A673 (cell line): Measurements from ENCODE around the gene TRAF1. TPM values are rescaled to one million over a fixed set of nuclear protein-coding genes. Genes with fewer than 3 reads are reported as not detected.

ENCODE experiments used
- BruUV-seq: library from RNA; stranded (reverse); fragments of 400-500 nt; replicated peaks from 2 replicates; lab custom pipeline; 2021; lab: Mats Ljungman, UMichigan
- CTCF ChIA-PET: fragments of 300-600 bp; sonication (Branson Sonifier 250); formaldehyde crosslinking; loops from one replicate; lab custom pipeline; 2022; ENCODE audit warnings: antibody characterized with exemption; lab: Charles Lee
- POLR2A ChIA-PET: fragments of 300-600 bp; sonication (Branson Sonifier 250); formaldehyde crosslinking; loops from one replicate; lab custom pipeline; 2022; ENCODE audit warnings: antibody characterized with exemption; ENCODE audit not compliant: low non-redundant PET; lab: Charles Lee
- DNase-seq: peaks from one replicate; pipeline ENCODE4 v3.0.0-alpha.2; 2015; ENCODE audit warnings: low spot score
- H3K27ac ChIP-seq: fragments of 200-600 bp; sonication (generic); 2 replicates; pipeline ENCODE4 v1.5.1; 2016; ENCODE audit warnings: mixed run types, low read depth, mild to moderate bottlenecking, mixed read lengths, antibody characterized with exemption, low read length; ENCODE audit not compliant: poor library complexity, severe bottlenecking
- H3K27me3 ChIP-seq: fragments of 200-600 bp; sonication (generic); replicated peaks from 2 replicates; pipeline ENCODE4 v1.6.1; 2017; ENCODE audit warnings: mixed run types, low read depth, mild to moderate bottlenecking, mixed read lengths, antibody characterized with exemption, low read length; ENCODE audit not compliant: insufficient read depth, poor library complexity
- H3K36me3 ChIP-seq: fragments of 200-600 bp; sonication (generic); 2 replicates; pipeline ENCODE4 v1.6.1; 2016; ENCODE audit warnings: mixed run types, mild to moderate bottlenecking, mixed read lengths, antibody characterized with exemption, low read length; ENCODE audit not compliant: insufficient read depth, poor library complexity, severe bottlenecking
- H3K4me1 ChIP-seq: fragments of 200-600 bp; sonication (generic); 2 replicates; pipeline ENCODE4 v1.6.1; 2017; ENCODE audit warnings: mixed run types, mild to moderate bottlenecking, mixed read lengths, antibody characterized with exemption, low read length; ENCODE audit not compliant: insufficient read depth, poor library complexity, severe bottlenecking
- H3K4me3 ChIP-seq: fragments of 200-600 bp; sonication (generic); 2 replicates; pipeline ENCODE4 v1.5.1; 2016; ENCODE audit warnings: low read depth, mixed run types, mild to moderate bottlenecking, mixed read lengths, low read length; ENCODE audit not compliant: poor library complexity, severe bottlenecking
- H3K9me3 ChIP-seq: fragments of 200-600 bp; sonication (generic); 2 replicates; pipeline ENCODE4 v1.6.1; 2016; ENCODE audit warnings: mixed run types, low read depth, mild to moderate bottlenecking, mixed read lengths, antibody characterized with exemption, low read length; ENCODE audit not compliant: poor library complexity, severe bottlenecking
- EZH2 ChIP-seq: fragments of 200-600 bp; sonication (generic); IDR thresholded peaks from 2 replicates; pipeline ENCODE4 v1.6.1; 2017; ENCODE audit warnings: borderline replicate concordance, low read depth, mild to moderate bottlenecking, mixed read lengths, antibody characterized with exemption, low read length; ENCODE audit not compliant: poor library complexity, severe bottlenecking
- intact Hi-C: fragments of 100-400 bp; cut with micrococcal nuclease; formaldehyde crosslinking; loops from one replicate; pipeline ENCODE4 v1.10.0; 2022; ENCODE audit not compliant: unreplicated experiment
- total RNA-seq: library from RNA; stranded (reverse); gene quantifications from 2 replicates; pipeline ENCODE4 v1.2.3, GENCODE V29; 2021
- TF ChIP-seq, protein P1 (sequence below): fragments of 300-800, 200-600 bp; sonication (generic); conservative IDR thresholded peaks from 2 replicates; pipeline ENCODE4 v1.5.1; 2017; ENCODE audit warnings: low read depth, mild to moderate bottlenecking, antibody characterized with exemption, low read length, moderate library complexity, mixed read lengths

The TRAF1 gene
- total RNA-seq, 1 experiment from 2014 or later = 0.73 TPM

DNA sequence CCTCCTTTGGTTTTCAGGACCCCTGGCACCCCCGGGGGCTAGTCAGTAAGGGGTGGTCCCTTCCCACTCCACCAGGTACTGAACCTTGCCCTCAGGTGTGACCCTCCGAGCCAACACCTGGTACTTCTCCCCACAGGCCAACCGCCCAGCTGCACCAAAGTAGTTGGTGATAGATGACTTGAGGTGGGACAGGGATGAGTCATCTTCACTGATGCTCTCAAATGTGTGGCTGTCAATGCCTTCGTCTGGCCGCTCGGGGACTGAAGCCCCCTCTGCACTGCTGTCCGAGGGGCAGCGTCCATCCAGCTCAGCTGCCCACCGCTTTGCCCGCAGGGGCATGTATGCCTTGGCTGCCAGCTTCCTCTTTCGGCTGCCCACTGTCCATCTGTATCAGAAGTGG, 68.7 kb downstream of the TRAF1 start:
- no peak overlapping the region for H3K27ac ChIP-seq

DNA sequence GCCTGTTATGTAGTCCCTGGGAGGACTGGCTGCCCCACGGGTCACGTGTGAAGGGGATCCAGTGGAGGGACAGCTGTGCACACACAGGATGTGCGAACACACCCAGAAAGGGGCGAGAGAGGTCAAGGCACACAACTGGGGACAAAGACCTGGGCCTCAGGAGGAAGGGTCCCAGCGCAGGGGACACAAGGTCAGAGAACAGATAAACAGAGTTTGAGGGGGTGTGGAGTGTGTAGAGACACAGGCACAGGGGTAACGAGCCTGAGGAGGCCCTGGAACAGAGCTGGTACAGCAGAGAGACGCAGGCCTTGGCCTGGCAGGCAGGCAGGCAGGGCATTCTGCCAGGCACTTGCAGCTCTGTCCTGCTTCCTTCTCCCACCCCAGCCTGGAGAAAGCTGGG, 69.1 kb downstream of the TRAF1 start:
- peaks cover 20% of the 10 kb centered on the region for H3K36me3 ChIP-seq
- no peaks in the 10 kb centered on the region for H3K27me3 ChIP-seq
- no peak overlapping the region for H3K4me3 ChIP-seq
- ChIA-PET CTCF (no interaction called here), POLR2A (no interaction called here)
- intact Hi-C loops = no loop called here
- H3K27ac ChIP-seq = no peak overlapping the region
- no peaks in the 10 kb centered on the region for H3K4me1 ChIP-seq
- DNase-seq = no peak
- BruUV-seq = no TSS peak
- H3K9me3 ChIP-seq = no peaks in the 10 kb centered on the region
- no peak for TF ChIP-seq EZH2
- TF ChIP-seq, protein P1, sequence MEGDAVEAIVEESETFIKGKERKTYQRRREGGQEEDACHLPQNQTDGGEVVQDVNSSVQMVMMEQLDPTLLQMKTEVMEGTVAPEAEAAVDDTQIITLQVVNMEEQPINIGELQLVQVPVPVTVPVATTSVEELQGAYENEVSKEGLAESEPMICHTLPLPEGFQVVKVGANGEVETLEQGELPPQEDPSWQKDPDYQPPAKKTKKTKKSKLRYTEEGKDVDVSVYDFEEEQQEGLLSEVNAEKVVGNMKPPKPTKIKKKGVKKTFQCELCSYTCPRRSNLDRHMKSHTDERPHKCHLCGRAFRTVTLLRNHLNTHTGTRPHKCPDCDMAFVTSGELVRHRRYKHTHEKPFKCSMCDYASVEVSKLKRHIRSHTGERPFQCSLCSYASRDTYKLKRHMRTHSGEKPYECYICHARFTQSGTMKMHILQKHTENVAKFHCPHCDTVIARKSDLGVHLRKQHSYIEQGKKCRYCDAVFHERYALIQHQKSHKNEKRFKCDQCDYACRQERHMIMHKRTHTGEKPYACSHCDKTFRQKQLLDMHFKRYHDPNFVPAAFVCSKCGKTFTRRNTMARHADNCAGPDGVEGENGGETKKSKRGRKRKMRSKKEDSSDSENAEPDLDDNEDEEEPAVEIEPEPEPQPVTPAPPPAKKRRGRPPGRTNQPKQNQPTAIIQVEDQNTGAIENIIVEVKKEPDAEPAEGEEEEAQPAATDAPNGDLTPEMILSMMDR = no peak

More for the DNA sequence above, 68.7 kb downstream of the TRAF1 start:
- H3K4me3 ChIP-seq = no peak overlapping the region
- H3K27me3 ChIP-seq = no peaks in the 10 kb centered on the region
- peaks cover 20% of the 10 kb centered on the region for H3K36me3 ChIP-seq
- intact Hi-C loops = no loop called here
- no peak for DNase-seq
- CTCF ChIA-PET = no interaction called here
- BruUV-seq = no TSS peak
- H3K4me1 ChIP-seq = no peaks in the 10 kb centered on the region
- TF ChIP-seq EZH2 = no peak
- TF ChIP-seq, protein P1 = no peak
- POLR2A ChIA-PET = no interaction called here
- H3K9me3 ChIP-seq = no peaks in the 10 kb centered on the region

DNA sequence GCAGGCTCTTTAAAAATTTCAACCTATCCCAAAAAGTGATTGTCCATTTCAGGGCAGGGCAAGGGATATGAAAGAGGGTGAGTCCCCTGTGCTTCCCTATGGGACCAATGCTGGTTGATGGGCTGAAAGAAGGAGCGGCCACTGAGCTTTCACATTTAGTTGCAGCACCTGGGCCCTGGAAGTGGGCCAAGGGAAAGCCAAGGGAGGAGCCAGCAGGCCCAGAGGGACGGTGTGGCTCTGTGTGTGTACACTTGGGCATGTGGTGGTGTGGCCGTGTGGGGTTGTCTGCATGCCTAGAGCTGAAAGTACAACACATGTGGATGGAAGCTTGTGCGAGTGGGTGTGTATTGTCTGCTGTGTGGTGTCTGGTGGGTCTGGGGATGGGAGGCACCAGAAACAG, 69.9 kb downstream of the TRAF1 start:
- CTCF ChIA-PET = no interaction called here
- TF ChIP-seq, protein P1 = no peak
- TF ChIP-seq EZH2 = no peak
- no peaks in the 10 kb centered on the region for H3K27me3 ChIP-seq
- H3K4me1 ChIP-seq = no peaks in the 10 kb centered on the region
- H3K4me3 ChIP-seq = no peak overlapping the region
- no peaks in the 10 kb centered on the region for H3K9me3 ChIP-seq
- peaks cover 20% of the 10 kb centered on the region for H3K36me3 ChIP-seq
- no peak overlapping the region for H3K27ac ChIP-seq
- BruUV-seq = no TSS peak
- DNase-seq = no peak
- POLR2A ChIA-PET = no interaction called here
- intact Hi-C loops = no loop called here
